ENCODE measurements around the gene TMEM92.
A peak's percentile ranks its signal among the peaks of the same experiment; 100 is the strongest.

Gene TMEM92

DNA sequence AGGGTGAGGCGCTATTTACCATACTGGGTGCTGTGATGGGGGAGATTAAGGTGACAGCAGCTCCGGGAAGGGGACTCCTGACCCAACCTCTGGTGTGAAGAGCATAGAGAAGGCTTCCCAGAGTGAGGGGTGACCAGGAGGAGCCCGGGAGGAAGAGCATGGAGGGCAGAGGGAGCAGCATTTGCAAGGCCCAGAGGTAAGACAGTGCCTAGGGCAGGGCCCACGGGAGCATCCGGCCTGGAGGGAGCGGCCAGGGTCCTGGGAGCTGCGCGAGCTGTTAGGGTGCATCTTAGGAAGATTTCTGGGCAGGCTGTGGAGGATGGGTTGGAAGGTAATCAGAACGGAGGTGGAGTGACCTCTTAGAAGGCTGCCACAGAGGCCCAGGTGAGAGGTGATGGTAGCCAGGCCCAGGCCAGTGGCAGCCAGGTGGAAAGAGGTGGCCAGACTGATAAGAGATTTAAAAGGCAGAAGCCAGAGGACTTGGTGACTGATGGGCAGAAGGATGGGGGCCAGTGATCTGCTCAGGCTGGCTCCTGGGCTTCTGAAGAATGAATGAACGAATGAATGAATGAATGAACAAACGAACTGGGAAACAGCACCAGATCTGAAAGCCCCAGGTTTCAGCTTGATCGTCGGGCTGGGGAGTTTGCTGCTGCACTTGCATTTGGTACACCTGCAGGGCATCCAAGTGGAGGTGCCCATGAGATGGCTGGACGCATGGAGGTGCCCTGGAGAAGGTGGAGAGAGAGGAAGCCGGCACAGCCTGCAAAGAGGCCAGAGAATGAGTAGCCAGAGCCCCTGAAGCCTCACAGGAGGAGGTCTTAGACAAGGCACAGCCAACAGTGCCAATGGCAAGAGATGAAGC is 13.0 kb upstream of the TMEM92 start:
- Histone ChIP-seq H3K9me3 (ENCODE audit: severe bottlenecking) (no peaks in the 10 kb centered on the region), H3K4me1 (ENCODE audit: insufficient read depth, poor library complexity, severe bottlenecking) (peaks cover 3% of the 10 kb centered on the region), H3K27ac (ENCODE audit: poor library complexity, severe bottlenecking) (no peak overlapping the region), H3K27me3 (ENCODE audit: insufficient read depth, poor library complexity, severe bottlenecking) (no peaks in the 10 kb centered on the region), H3K36me3 (ENCODE audit: low read depth) (no peaks in the 10 kb centered on the region), H3K4me3 (ENCODE audit: severe bottlenecking) (no peak overlapping the region)
- ATAC-seq (ENCODE audit: low read depth) (no peak), DNase-seq (ENCODE audit: low spot score) (peak; percentile 43)
- TF ChIP-seq, protein P1, sequence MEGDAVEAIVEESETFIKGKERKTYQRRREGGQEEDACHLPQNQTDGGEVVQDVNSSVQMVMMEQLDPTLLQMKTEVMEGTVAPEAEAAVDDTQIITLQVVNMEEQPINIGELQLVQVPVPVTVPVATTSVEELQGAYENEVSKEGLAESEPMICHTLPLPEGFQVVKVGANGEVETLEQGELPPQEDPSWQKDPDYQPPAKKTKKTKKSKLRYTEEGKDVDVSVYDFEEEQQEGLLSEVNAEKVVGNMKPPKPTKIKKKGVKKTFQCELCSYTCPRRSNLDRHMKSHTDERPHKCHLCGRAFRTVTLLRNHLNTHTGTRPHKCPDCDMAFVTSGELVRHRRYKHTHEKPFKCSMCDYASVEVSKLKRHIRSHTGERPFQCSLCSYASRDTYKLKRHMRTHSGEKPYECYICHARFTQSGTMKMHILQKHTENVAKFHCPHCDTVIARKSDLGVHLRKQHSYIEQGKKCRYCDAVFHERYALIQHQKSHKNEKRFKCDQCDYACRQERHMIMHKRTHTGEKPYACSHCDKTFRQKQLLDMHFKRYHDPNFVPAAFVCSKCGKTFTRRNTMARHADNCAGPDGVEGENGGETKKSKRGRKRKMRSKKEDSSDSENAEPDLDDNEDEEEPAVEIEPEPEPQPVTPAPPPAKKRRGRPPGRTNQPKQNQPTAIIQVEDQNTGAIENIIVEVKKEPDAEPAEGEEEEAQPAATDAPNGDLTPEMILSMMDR (IDR thresholded peaks at IDR 0.05; ENCODE audit: poor library complexity, severe bottlenecking): no peak

DNA sequence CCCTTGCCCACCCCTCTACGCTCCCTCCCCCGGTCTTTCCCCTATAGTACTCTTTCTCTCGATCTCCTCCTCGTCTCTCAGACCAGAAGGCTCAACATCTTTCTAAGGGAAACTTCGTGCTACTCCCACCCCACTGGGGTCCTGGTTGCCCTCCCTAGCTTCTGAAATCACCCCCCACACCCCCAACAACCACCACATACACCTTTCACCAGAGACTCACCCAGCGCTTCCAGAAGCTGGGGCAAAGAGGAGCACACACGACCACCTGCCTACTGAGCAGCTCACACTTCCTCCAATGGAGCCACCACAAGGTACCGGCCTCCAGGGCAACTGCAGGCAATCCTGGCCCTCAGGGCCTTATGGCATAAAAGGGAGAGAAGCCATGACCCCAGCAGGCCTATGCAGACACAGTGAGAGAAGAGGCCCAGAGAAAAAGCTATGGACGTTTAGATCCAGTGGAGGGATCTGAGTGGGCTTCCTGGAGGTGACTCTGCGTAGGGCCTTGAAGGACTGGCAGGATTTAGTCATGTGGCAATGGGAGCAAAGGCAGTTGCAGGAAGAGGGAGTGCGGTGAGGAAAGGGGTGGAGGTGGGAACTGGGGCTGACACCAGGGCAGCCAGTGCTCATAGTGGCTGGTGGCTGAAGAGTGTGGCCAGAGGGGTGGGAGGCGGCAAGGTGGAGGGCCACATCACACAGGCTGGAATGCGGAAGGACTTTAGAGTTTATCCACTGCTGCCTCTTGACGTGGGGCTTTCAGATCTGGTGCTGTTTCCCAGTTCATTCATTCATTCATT is 12.1 kb upstream of the TMEM92 start:
- Histone ChIP-seq H3K4me3 (ENCODE audit: severe bottlenecking) (no peak overlapping the region), H3K27me3 (ENCODE audit: insufficient read depth, poor library complexity, severe bottlenecking) (no peaks in the 10 kb centered on the region), H3K27ac (ENCODE audit: poor library complexity, severe bottlenecking) (no peak overlapping the region), H3K4me1 (ENCODE audit: insufficient read depth, poor library complexity, severe bottlenecking) (peaks cover 9% of the 10 kb centered on the region), H3K36me3 (ENCODE audit: low read depth) (no peaks in the 10 kb centered on the region), H3K9me3 (ENCODE audit: severe bottlenecking) (no peaks in the 10 kb centered on the region)
- no peak for ATAC-seq (ENCODE audit: low read depth)
- TF ChIP-seq, protein P1 (IDR thresholded peaks at IDR 0.05; ENCODE audit: poor library complexity, severe bottlenecking): no peak
- peak; percentile 47 for DNase-seq (ENCODE audit: low spot score)

DNA sequence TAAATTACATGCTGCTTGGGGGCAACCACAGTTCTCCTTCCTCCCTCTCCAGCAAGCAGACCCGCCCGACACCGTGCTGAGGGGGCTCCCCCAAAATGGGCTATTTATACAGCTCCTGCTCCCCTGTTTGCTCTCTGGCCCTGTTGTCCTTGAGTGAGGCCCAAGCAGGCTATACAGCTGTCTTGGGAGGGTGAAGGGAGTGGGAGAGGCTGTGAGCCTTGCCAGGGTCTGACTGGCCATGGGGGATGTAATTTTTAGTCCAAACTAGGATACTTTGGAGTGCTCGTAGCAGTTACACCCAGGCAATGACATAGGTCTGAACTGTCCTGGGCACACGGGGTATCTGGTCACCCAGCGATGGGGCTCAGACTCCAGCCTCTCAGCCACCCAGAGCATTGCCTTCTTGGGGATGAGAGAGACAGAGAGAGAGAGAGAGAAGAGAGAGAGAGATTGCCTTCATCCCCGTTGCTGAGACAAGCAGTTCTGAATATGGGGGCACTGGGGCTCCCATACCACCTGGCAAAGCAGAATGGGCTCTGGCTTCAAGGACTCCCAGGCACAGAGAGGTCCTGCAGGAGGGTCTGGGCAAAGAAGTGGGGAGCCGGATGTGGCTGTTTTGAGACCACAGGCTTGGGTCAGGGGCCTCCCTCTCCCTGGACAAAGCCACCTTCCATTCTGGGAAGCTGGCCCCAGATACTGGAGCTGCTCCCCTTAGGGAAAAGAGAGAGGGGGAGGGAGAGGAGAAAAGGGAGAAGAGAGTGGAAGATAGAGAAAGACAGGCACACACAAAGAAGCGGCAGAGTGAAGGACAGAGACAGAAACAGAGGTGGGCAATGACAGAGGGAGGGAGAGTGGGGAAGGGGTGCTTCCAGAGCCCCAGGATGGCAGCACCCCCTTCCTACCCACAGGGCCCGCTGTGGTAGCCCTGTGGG is 10.7 kb upstream of the TMEM92 start:
- TF ChIP-seq, protein P1 (IDR thresholded peaks at IDR 0.05; ENCODE audit: poor library complexity, severe bottlenecking): no peak
- Histone ChIP-seq H3K27ac (ENCODE audit: poor library complexity, severe bottlenecking) (no peak overlapping the region), H3K27me3 (ENCODE audit: insufficient read depth, poor library complexity, severe bottlenecking) (no peaks in the 10 kb centered on the region), H3K36me3 (ENCODE audit: low read depth) (no peaks in the 10 kb centered on the region), H3K9me3 (ENCODE audit: severe bottlenecking) (no peaks in the 10 kb centered on the region), H3K4me3 (ENCODE audit: severe bottlenecking) (no peak overlapping the region), H3K4me1 (ENCODE audit: insufficient read depth, poor library complexity, severe bottlenecking) (peaks cover 9% of the 10 kb centered on the region)
- DNase-seq (ENCODE audit: low spot score) (peak; percentile 45), ATAC-seq (ENCODE audit: low read depth) (no peak)

DNA sequence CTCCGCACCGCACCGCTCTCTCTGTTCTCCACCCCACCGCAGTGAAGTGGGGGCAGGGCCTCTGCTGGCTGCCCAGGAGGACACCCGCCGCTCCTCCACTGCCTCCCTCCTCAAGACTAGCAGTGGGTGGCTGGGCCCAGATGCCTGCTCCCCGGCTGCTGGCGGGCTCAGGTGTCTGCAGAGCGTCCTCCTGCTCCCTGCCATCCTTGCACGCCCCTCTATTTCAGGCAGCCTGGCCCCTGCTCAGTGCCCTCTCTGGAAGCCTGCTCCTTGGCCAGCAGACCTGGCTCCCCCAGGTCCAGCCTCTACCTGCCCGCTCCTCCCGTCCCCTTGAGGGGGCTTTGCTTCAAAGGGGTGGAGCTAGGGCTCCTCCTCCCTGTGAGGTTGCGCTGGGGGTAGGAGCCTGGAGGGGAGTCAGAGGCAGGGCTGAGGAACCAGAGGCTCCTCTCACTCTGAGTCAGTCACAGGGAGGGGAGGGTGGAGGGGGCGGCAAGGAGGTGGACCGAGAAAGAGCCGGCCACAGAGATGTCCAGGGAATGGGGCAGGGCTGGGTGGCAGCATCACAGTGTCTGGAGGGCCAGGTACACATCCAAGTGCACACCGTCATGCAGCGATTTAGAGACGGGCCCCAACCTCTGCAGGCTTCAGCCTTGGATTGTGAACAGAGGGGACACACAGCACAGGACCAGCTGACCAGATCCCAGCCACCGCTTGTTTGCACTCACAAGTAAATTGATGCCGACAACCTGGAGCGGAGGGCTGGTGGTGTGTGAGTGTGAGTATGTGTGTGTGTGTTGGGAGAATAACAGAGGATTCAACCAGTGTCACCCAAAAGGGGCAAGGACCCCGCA is 9.8 kb upstream of the TMEM92 start:
- Histone ChIP-seq H3K9me3 (ENCODE audit: severe bottlenecking) (no peaks in the 10 kb centered on the region), H3K36me3 (ENCODE audit: low read depth) (no peaks in the 10 kb centered on the region), H3K4me3 (ENCODE audit: severe bottlenecking) (no peak overlapping the region), H3K27ac (ENCODE audit: poor library complexity, severe bottlenecking) (no peak overlapping the region), H3K4me1 (ENCODE audit: insufficient read depth, poor library complexity, severe bottlenecking) (peaks cover 9% of the 10 kb centered on the region), H3K27me3 (ENCODE audit: insufficient read depth, poor library complexity, severe bottlenecking) (no peaks in the 10 kb centered on the region)
- DNase-seq (ENCODE audit: low spot score) (peak; percentile 50), ATAC-seq (ENCODE audit: low read depth) (no peak)
- TF ChIP-seq, protein P1 (IDR thresholded peaks at IDR 0.05; ENCODE audit: poor library complexity, severe bottlenecking): no peak

Data from RWPE2 (cell line).